Transverse colon (tissue), 4 donors: Measurements from ENCODE around the gene LIMCH1.

ENCODE experiments used
- EP300 ChIP-seq: sonication (generic); formaldehyde crosslinking; IDR thresholded peaks from one replicate; pipeline ENCODE4 v1.6.1; 2017; ENCODE audit warnings: antibody characterized with exemption, low read depth
- POLR2A ChIP-seq: fragments of 450-650 bp; IDR thresholded peaks from one replicate; pipeline ENCODE4 v1.6.1; 2016; ENCODE audit warnings: antibody characterized with exemption, mild to moderate bottlenecking, moderate library complexity
- POLR2AphosphoS5 ChIP-seq, 3 donors: sonication (generic); formaldehyde crosslinking; IDR thresholded peaks; one replicate each; pipeline ENCODE4 v1.6.1; 2016; ENCODE audit warnings: antibody characterized with exemption in 3 of 3
- TF ChIP-seq, protein P1 (sequence below), 5 experiments: fragments of 200-600 bp in 3 of 5; fragments of 450-650 bp in 2 of 5; sonication (generic) in 3 of 5; IDR thresholded peaks; 1 replicate in 2 of 5; 2 replicates in 3 of 5; pipeline ENCODE4 v1.5.1; 2016 to 2017; ENCODE audit warnings: antibody characterized with exemption in 5 of 5, inconsistent platforms in 3 of 5, mild to moderate bottlenecking in 2 of 5, moderate library complexity in 1 of 5

GRCh38 chr4:41657561-41657960, 119.6 kb downstream of the LIMCH1 start:
- TF ChIP-seq, protein P1, sequence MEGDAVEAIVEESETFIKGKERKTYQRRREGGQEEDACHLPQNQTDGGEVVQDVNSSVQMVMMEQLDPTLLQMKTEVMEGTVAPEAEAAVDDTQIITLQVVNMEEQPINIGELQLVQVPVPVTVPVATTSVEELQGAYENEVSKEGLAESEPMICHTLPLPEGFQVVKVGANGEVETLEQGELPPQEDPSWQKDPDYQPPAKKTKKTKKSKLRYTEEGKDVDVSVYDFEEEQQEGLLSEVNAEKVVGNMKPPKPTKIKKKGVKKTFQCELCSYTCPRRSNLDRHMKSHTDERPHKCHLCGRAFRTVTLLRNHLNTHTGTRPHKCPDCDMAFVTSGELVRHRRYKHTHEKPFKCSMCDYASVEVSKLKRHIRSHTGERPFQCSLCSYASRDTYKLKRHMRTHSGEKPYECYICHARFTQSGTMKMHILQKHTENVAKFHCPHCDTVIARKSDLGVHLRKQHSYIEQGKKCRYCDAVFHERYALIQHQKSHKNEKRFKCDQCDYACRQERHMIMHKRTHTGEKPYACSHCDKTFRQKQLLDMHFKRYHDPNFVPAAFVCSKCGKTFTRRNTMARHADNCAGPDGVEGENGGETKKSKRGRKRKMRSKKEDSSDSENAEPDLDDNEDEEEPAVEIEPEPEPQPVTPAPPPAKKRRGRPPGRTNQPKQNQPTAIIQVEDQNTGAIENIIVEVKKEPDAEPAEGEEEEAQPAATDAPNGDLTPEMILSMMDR (IDR thresholded peaks at IDR 0.05) = no peak
- TF ChIP-seq POLR2A = no peak
- TF ChIP-seq POLR2AphosphoS5 (IDR thresholded peaks at IDR 0.05) = no peak
- TF ChIP-seq EP300 = no peak
